GM21737 (cell line): ENCODE measurements around the gene FAM168B.

Experiments used
- ATAC-seq: cut with Tn5 transposase; IDR thresholded peaks from one replicate; pipeline ENCODE4 v1.9.1; 2021; ENCODE audit warnings: mild to moderate bottlenecking, moderate library complexity; ENCODE audit not compliant: unreplicated experiment

The FAM168B gene

GRCh38 chr2:131027566-131028528 lies 65.4 kb downstream of the FAM168B start:
- ATAC-seq = no peak

GRCh38 chr2:131026919-131027318 lies 66.3 kb downstream of the FAM168B start:
- no peak for ATAC-seq

- ATAC-seq = no peak
These were observed 69.5 kb downstream of the FAM168B start for GRCh38 chr2:131023758-131024157.

GRCh38 chr2:131022731-131023130 lies 70.5 kb downstream of the FAM168B start:
- ATAC-seq = no peak

- no peak for ATAC-seq
These were observed 76.2 kb downstream of the FAM168B start for GRCh38 chr2:131016826-131017741.

GRCh38 chr2:131015764-131016163 lies 77.5 kb downstream of the FAM168B start:
- ATAC-seq = no peak

GRCh38 chr2:131014141-131014540 lies 79.1 kb downstream of the FAM168B start:
- ATAC-seq = no peak

- ATAC-seq = no peak
These were observed 81.8 kb downstream of the FAM168B start for GRCh38 chr2:131011486-131011885.

- ATAC-seq = no peak
These were observed 82.7 kb downstream of the FAM168B start for GRCh38 chr2:131010566-131010965.

- no peak for ATAC-seq
These were observed 83.4 kb downstream of the FAM168B start for GRCh38 chr2:131009713-131010475.

GRCh38 chr2:131008967-131009366 lies 84.3 kb downstream of the FAM168B start:
- ATAC-seq = no peak

- no peak for ATAC-seq
These were observed 86.7 kb downstream of the FAM168B start for GRCh38 chr2:131006561-131006960.

GRCh38 chr2:131005216-131005935 lies 87.9 kb downstream of the FAM168B start:
- no peak for ATAC-seq

- ATAC-seq = no peak
These were observed 88.6 kb downstream of the FAM168B start for GRCh38 chr2:131004446-131005209.

- ATAC-seq = no peak
These were observed 94.7 kb downstream of the FAM168B start for GRCh38 chr2:130998561-130998960.
